Measurements from ENCODE around the gene CLDN12.

Gene CLDN12

GRCh38 chr7:90402785-90403173 lies 482 bp upstream of the CLDN12 start:
- Histone ChIP-seq H2AFZ (ENCODE audit: low read length) (peak overlapping the region; percentile 92), H3K9me3 (ENCODE audit: insufficient read depth, low read depth, low read length) (no peaks in the 10 kb centered on the region), H3F3A (ENCODE audit: low read depth) (no peaks in the 10 kb centered on the region), H3K9me2 (replicated peaks; ENCODE audit: low read depth, low read length) (no peaks in the 10 kb centered on the region), H3K36me3 (ENCODE audit: insufficient read depth, low read length) (no peaks in the 10 kb centered on the region), H3K9ac (ENCODE audit: low read depth, low read length, poor library complexity, severe bottlenecking) (peak overlapping the region; percentile 77), H3K4me2 (ENCODE audit: low read depth, low read length, poor library complexity, severe bottlenecking) (peak overlapping the region; percentile 96), H3K27me3 (ENCODE audit: insufficient read depth, low read length, poor library complexity, severe bottlenecking) (peaks cover under 1% of the 10 kb centered on the region), H4K20me1 (ENCODE audit: insufficient read depth, low read length, poor library complexity, severe bottlenecking) (no peaks in the 10 kb centered on the region), H3K79me2 (ENCODE audit: insufficient read depth, low read length) (peaks cover 12% of the 10 kb centered on the region; the same call in 1 of the 2 replicates), H3K4me1 (ENCODE audit: insufficient read depth, low read length, poor library complexity, severe bottlenecking) (peaks cover 18% of the 10 kb centered on the region), H3K4me3 (ENCODE audit: low read length, poor library complexity, severe bottlenecking) (peak overlapping the region; percentile 83)
- TF ChIP-seq CTCF (conservative IDR thresholded peaks at IDR 0.05; ENCODE audit: low read length): no peak
- no peak for TF ChIP-seq EZH2phosphoT487 (IDR thresholded peaks at IDR 0.05; ENCODE audit: borderline replicate concordance)

- Histone ChIP-seq H3K4me1 (ENCODE audit: insufficient read depth, low read length, poor library complexity, severe bottlenecking) (peaks cover 23% of the 10 kb centered on the region), H3K4me3 (ENCODE audit: low read length, poor library complexity, severe bottlenecking) (peak overlapping the region; percentile 83), H3K9me3 (ENCODE audit: insufficient read depth, low read depth, low read length) (no peaks in the 10 kb centered on the region), H3K27me3 (ENCODE audit: insufficient read depth, low read length, poor library complexity, severe bottlenecking) (no peaks in the 10 kb centered on the region), H4K20me1 (ENCODE audit: insufficient read depth, low read length, poor library complexity, severe bottlenecking) (no peaks in the 10 kb centered on the region), H3K36me3 (ENCODE audit: insufficient read depth, low read length) (peaks cover 4% of the 10 kb centered on the region; the same call in 1 of the 2 replicates), H3K79me2 (ENCODE audit: insufficient read depth, low read length) (peaks cover 12% of the 10 kb centered on the region; the same call in 1 of the 2 replicates), H2AFZ (ENCODE audit: low read length) (no peak overlapping the region), H3K4me2 (ENCODE audit: low read depth, low read length, poor library complexity, severe bottlenecking) (peak overlapping the region; percentile 96), H3K9me2 (replicated peaks; ENCODE audit: low read depth, low read length) (no peaks in the 10 kb centered on the region), H3F3A (ENCODE audit: low read depth) (no peaks in the 10 kb centered on the region), H3K9ac (ENCODE audit: low read depth, low read length, poor library complexity, severe bottlenecking) (peak overlapping the region; percentile 77)
- TF ChIP-seq EZH2phosphoT487 (IDR thresholded peaks at IDR 0.05; ENCODE audit: borderline replicate concordance): no peak
- no peak for TF ChIP-seq CTCF (conservative IDR thresholded peaks at IDR 0.05; ENCODE audit: low read length)
Measured at GRCh38 chr7:90404777-90405176, 1.5 kb downstream of the CLDN12 start.

- Histone ChIP-seq H3K4me1 (ENCODE audit: insufficient read depth, low read length, poor library complexity, severe bottlenecking) (peaks cover 23% of the 10 kb centered on the region), H3K36me3 (ENCODE audit: insufficient read depth, low read length) (peaks cover 4% of the 10 kb centered on the region; the same call in 1 of the 2 replicates), H3K79me2 (ENCODE audit: insufficient read depth, low read length) (peaks cover 12% of the 10 kb centered on the region; the same call in 1 of the 2 replicates), H3K27me3 (ENCODE audit: insufficient read depth, low read length, poor library complexity, severe bottlenecking) (no peaks in the 10 kb centered on the region), H3K4me3 (ENCODE audit: low read length, poor library complexity, severe bottlenecking) (no peak overlapping the region), H3K9ac (ENCODE audit: low read depth, low read length, poor library complexity, severe bottlenecking) (peak overlapping the region; percentile 23), H3K9me3 (ENCODE audit: insufficient read depth, low read depth, low read length) (no peaks in the 10 kb centered on the region), H3F3A (ENCODE audit: low read depth) (no peaks in the 10 kb centered on the region), H4K20me1 (ENCODE audit: insufficient read depth, low read length, poor library complexity, severe bottlenecking) (no peaks in the 10 kb centered on the region), H2AFZ (ENCODE audit: low read length) (no peak overlapping the region), H3K9me2 (replicated peaks; ENCODE audit: low read depth, low read length) (no peaks in the 10 kb centered on the region), H3K4me2 (ENCODE audit: low read depth, low read length, poor library complexity, severe bottlenecking) (peak overlapping the region; percentile 38)
- no peak for TF ChIP-seq CTCF (conservative IDR thresholded peaks at IDR 0.05; ENCODE audit: low read length)
- TF ChIP-seq EZH2phosphoT487 (IDR thresholded peaks at IDR 0.05; ENCODE audit: borderline replicate concordance): no peak
Measured at GRCh38 chr7:90407484-90407821, 4.2 kb downstream of the CLDN12 start.

All from Loucy (cell line).